ENCODE data around the gene GARIN5A.

Gene GARIN5A

DNA sequence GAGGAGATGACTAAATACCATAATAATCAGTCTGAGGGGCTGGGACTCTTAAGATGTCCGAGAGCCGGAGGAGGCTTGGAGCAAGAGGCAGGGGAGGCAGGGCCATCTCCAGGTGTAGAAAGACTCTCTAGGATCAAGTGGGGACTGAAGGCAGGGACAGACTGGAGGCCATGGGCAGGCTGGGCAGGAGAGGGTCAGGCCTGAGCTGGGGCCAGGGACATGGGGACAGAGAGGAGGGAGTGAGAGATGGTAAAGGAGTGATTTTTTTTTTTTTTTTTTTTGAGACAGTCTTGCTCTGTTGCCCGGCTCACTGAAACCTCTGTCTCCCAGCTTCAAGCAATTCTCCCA, 32.2 kb upstream of the GARIN5A start:
- no peak overlapping the region for H3K9ac ChIP-seq (ENCODE audit: low read depth in 1 of 2, low read length in 2 of 2)
- H3K9me3 ChIP-seq (ENCODE audit: control insufficient read depth in 1 of 2, low read length in 2 of 2), result no peaks in the 10 kb centered on the region
- H3K27me3 ChIP-seq (ENCODE audit: control insufficient read depth in 1 of 2, insufficient read depth in 2 of 2, low read length in 2 of 2), result peaks cover 0 to 6% of the 10 kb centered on the region in 2 donors
- no peak overlapping the region for H3K4me3 ChIP-seq (ENCODE audit: low read depth in 1 of 2, low read length in 2 of 2)
- H3K36me3 ChIP-seq (ENCODE audit: control insufficient read depth in 1 of 2, insufficient read depth in 2 of 2, low read length in 2 of 2), result no peaks in the 10 kb centered on the region
- H3K4me1 ChIP-seq (ENCODE audit: control insufficient read depth in 1 of 2, insufficient read depth in 2 of 2, low read length in 2 of 2), result peaks cover 8 to 11% of the 10 kb centered on the region in 2 donors
- H3K27ac ChIP-seq (ENCODE audit: low read depth, low read length), result no peak overlapping the region

DNA sequence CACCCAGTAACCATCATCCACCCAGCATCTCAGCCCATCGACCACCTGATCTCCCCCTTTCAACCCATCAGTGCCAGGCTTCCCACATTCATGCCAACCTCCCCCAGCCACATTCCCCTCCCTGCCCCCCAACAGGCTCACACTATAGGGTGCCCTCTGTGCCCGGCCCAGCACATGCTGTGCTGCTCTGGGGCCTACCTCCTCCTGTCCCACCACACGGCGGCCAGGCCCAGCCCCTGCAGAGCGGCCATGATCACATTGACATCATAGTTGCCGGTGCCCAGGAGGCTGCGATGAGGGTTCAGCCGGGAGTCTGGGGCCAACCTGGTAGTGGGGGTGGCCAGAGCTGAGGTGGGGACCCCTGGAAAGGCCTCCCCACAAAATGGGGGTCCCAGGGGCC, 30.7 kb upstream of the GARIN5A start:
- H3K27ac ChIP-seq (ENCODE audit: low read depth, low read length), result no peak overlapping the region
- no peaks in the 10 kb centered on the region for H3K9me3 ChIP-seq (ENCODE audit: control insufficient read depth in 1 of 2, low read length in 2 of 2)
- H3K27me3 ChIP-seq (ENCODE audit: control insufficient read depth in 1 of 2, insufficient read depth in 2 of 2, low read length in 2 of 2), result no peaks in the 10 kb centered on the region
- H3K36me3 ChIP-seq (ENCODE audit: control insufficient read depth in 1 of 2, insufficient read depth in 2 of 2, low read length in 2 of 2), result no peaks in the 10 kb centered on the region
- no peak overlapping the region for H3K9ac ChIP-seq (ENCODE audit: low read depth in 1 of 2, low read length in 2 of 2)
- no peak overlapping the region for H3K4me3 ChIP-seq (ENCODE audit: low read depth in 1 of 2, low read length in 2 of 2)
- peaks cover 8 to 11% of the 10 kb centered on the region in 2 donors for H3K4me1 ChIP-seq (ENCODE audit: control insufficient read depth in 1 of 2, insufficient read depth in 2 of 2, low read length in 2 of 2)

DNA sequence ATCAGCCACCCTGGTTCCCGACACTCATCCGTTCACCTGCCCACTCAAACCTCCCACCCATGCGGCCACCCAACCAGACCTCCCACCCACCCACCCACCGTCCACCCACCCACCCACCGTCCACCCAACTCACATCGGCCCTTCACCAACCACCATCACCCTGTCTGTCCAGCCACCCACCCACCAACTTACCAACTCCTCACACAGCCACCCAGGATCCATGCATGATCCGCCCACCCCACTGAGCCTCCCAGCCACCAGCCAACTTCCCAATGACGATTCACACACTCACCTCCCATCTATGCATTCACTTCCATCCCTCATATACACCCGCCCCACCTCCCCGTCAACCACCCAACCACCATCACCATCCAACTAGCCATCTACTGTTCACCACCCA, 30.1 kb upstream of the GARIN5A start:
- Histone ChIP-seq H3K9ac (ENCODE audit: low read depth in 1 of 2, low read length in 2 of 2) (no peak overlapping the region), H3K36me3 (ENCODE audit: control insufficient read depth in 1 of 2, insufficient read depth in 2 of 2, low read length in 2 of 2) (no peaks in the 10 kb centered on the region), H3K4me1 (ENCODE audit: control insufficient read depth in 1 of 2, insufficient read depth in 2 of 2, low read length in 2 of 2) (peaks cover 8 to 11% of the 10 kb centered on the region in 2 donors), H3K27me3 (ENCODE audit: control insufficient read depth in 1 of 2, insufficient read depth in 2 of 2, low read length in 2 of 2) (no peaks in the 10 kb centered on the region), H3K27ac (ENCODE audit: low read depth, low read length) (no peak overlapping the region), H3K4me3 (ENCODE audit: low read depth in 1 of 2, low read length in 2 of 2) (no peak overlapping the region), H3K9me3 (ENCODE audit: control insufficient read depth in 1 of 2, low read length in 2 of 2) (no peaks in the 10 kb centered on the region)

DNA sequence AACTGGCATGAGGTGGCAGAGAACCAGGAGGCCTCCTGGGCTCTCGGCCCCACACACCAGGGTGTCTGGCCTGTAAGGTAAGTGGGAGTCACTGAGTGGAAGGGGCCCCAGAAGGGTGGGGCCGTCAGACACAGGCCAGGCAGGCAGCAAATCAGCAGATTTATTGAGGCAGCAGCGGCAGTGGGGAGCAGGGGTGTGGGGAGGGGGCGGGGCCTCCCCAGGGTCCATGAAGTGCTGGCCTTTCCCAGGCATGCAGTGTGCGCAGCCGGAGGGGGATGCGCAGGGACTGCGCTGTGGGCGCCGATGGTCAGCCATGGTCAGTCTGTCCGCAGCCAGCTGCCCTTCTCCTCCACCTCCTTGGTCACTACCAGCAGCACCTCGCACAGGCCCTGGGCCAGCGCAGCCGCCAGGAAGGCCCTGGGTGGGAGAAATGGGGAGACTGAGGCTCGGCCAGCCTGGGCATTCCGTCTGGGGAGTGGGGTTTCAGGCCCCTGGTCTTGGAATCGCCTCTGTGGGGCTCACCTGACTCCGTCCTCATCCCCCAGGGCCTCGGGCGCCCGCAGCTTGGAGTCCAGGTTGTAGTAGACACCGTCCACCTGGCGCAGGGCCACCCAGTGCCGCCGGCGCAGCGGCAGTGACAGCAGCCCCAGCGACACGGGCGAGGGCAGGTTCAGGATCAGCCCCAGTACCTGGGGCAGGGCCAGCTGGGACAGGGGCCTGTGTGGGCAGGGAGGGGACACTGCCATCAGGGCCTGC, 29.4 kb upstream of the GARIN5A start:
- no peak overlapping the region for H3K4me3 ChIP-seq (ENCODE audit: low read depth in 1 of 2, low read length in 2 of 2)
- H3K9me3 ChIP-seq (ENCODE audit: control insufficient read depth in 1 of 2, low read length in 2 of 2), result no peaks in the 10 kb centered on the region
- H3K27ac ChIP-seq (ENCODE audit: low read depth, low read length), result no peak overlapping the region
- peaks cover 7 to 8% of the 10 kb centered on the region in 2 donors for H3K4me1 ChIP-seq (ENCODE audit: control insufficient read depth in 1 of 2, insufficient read depth in 2 of 2, low read length in 2 of 2)
- no peaks in the 10 kb centered on the region for H3K27me3 ChIP-seq (ENCODE audit: control insufficient read depth in 1 of 2, insufficient read depth in 2 of 2, low read length in 2 of 2)
- H3K36me3 ChIP-seq (ENCODE audit: control insufficient read depth in 1 of 2, insufficient read depth in 2 of 2, low read length in 2 of 2), result no peaks in the 10 kb centered on the region
- no peak overlapping the region for H3K9ac ChIP-seq (ENCODE audit: low read depth in 1 of 2, low read length in 2 of 2)

DNA sequence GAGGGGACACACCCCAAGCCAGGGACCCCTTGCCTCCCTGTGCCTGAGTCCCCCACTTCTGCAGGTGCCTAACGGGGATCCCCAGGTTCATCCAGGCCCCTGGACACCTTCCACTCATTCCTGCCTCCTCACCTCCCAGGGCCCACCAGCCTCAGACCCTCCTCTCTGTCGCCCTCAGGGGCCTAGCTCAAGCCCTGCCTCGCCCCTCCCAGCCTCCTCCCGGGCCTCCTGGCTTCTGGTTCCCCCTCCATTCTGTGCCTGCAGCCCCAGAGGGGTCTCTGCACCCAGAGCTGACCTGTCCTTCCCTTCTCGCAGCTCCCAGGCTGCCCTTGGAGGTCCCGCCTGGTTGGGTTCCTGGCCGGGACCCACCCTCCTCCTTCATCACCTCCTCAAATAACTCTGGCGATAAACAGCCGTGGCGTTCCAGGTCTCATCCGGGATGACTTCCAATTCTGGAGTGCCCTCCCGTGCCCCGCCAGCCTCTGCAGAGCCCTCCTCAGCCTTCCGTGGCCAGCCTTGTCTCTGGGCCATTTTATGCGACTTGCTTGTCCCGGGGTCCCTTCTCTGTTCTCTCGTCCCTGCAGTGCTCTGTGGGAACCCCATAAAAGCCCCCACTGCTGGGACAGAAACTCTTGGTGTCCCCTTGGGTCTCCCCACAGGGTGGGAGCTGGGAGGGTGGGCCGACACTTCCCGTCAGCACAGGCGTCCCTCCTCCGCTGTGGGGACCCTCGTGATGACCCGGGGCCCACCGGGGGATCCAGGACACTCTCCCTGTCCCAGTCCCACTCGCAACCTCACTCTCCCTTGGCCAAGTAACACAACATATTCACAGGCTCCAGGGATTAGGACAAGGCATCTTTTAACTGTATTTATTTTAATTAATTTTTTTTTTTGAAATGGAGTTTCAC, 25.2 kb upstream of the GARIN5A start:
- Histone ChIP-seq H3K9ac (ENCODE audit: low read depth in 1 of 2, low read length in 2 of 2) (no peak overlapping the region), H3K27ac (ENCODE audit: low read depth, low read length) (no peak overlapping the region)

DNA sequence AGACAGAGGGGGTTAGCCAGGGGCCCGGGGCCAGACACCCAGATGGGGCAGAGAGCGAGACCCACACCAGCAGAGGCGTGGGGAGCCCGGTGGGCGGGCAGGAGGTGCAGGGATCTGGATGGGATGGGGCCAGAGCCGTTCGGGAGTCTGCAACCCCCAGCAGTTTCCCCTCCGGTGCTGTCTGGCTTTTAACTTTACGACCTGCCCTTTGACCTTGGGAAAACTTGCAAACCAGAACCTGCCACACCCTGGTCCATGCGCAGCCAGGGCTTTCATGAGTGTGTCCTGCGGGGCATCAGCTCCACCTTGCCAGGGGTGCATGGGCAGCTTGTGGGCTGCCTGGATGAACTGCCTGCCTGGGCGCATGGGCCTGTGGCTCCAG, 24.5 kb upstream of the GARIN5A start:
- no peak overlapping the region for H3K27ac ChIP-seq (ENCODE audit: low read depth, low read length)
- H3K9ac ChIP-seq (ENCODE audit: low read depth in 1 of 2, low read length in 2 of 2), result no peak overlapping the region
- H3K4me3 ChIP-seq (ENCODE audit: low read depth in 1 of 2, low read length in 2 of 2), result no peak overlapping the region
- no peaks in the 10 kb centered on the region for H3K4me1 ChIP-seq (ENCODE audit: control insufficient read depth in 1 of 2, insufficient read depth in 2 of 2, low read length in 2 of 2)
- H3K27me3 ChIP-seq (ENCODE audit: control insufficient read depth in 1 of 2, insufficient read depth in 2 of 2, low read length in 2 of 2), result no peaks in the 10 kb centered on the region
- H3K36me3 ChIP-seq (ENCODE audit: control insufficient read depth in 1 of 2, insufficient read depth in 2 of 2, low read length in 2 of 2), result no peaks in the 10 kb centered on the region
- no peaks in the 10 kb centered on the region for H3K9me3 ChIP-seq (ENCODE audit: control insufficient read depth in 1 of 2, low read length in 2 of 2)

More for the DNA sequence above, 25.2 kb upstream of the GARIN5A start:
- H3K4me1 ChIP-seq (ENCODE audit: control insufficient read depth in 1 of 2, insufficient read depth in 2 of 2, low read length in 2 of 2), result no peaks in the 10 kb centered on the region
- no peaks in the 10 kb centered on the region for H3K36me3 ChIP-seq (ENCODE audit: control insufficient read depth in 1 of 2, insufficient read depth in 2 of 2, low read length in 2 of 2)
- H3K4me3 ChIP-seq (ENCODE audit: low read depth in 1 of 2, low read length in 2 of 2), result no peak overlapping the region
- no peaks in the 10 kb centered on the region for H3K27me3 ChIP-seq (ENCODE audit: control insufficient read depth in 1 of 2, insufficient read depth in 2 of 2, low read length in 2 of 2)
- no peaks in the 10 kb centered on the region for H3K9me3 ChIP-seq (ENCODE audit: control insufficient read depth in 1 of 2, low read length in 2 of 2)

DNA sequence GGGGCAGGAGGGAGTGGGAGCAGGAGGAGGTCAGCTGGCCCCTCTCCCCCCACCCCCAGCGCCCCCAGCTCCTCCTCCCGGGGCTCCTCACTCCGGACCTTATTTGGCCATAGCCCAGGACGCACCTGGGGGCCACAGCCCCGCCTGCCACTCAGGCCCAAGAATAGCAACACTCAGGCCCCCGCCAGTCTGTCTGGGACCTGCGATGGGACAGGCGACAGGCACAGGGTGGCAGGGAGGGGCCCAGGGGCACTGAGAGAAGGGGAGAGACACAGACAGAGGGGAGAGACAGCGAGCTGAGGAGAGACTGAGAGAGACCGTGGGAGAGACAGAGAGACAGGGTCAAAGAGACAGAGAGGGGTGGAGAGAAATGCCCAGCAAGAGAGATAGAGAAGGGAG, 24.1 kb upstream of the GARIN5A start:
- Histone ChIP-seq H3K27ac (ENCODE audit: low read depth, low read length) (no peak overlapping the region), H3K9ac (ENCODE audit: low read depth in 1 of 2, low read length in 2 of 2) (no peak overlapping the region), H3K9me3 (ENCODE audit: control insufficient read depth in 1 of 2, low read length in 2 of 2) (no peaks in the 10 kb centered on the region), H3K4me1 (ENCODE audit: control insufficient read depth in 1 of 2, insufficient read depth in 2 of 2, low read length in 2 of 2) (no peaks in the 10 kb centered on the region), H3K27me3 (ENCODE audit: control insufficient read depth in 1 of 2, insufficient read depth in 2 of 2, low read length in 2 of 2) (no peaks in the 10 kb centered on the region), H3K36me3 (ENCODE audit: control insufficient read depth in 1 of 2, insufficient read depth in 2 of 2, low read length in 2 of 2) (no peaks in the 10 kb centered on the region), H3K4me3 (ENCODE audit: low read depth in 1 of 2, low read length in 2 of 2) (no peak overlapping the region)

DNA sequence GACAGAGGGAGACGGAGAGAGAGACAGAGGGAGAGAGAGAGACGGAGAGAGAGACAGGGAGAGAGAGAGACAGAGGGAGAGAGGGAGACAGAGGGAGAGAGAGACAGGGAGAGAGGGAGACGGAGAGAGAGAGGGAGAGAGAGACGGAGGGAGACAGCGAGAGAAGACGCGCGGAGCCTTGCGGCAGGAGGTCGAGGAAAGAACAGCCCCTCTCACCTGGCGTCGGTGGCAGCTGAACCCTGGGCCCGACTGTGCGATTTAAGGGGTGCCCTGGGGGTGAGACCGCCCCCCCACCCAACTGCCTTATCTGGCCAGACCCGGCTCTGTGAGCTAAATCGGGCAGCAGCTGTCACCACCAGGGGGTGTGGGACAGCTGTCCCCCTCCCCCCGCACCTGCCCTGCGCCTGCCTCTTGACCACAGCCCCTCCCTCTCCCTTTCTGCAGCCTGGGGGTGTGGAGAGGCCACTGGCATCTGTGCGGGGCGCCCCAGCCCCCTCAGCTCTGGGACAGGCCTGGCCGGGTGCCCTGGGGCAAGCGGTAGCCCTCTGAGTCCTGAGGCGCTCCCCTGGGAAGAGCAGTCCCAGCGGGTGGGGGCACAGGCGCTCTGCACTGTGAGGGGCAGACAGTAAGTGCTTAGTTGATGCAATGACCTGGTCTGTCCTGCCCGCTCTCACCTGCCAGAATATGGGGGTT, 23.6 kb upstream of the GARIN5A start:
- Histone ChIP-seq H3K4me1 (ENCODE audit: control insufficient read depth in 1 of 2, insufficient read depth in 2 of 2, low read length in 2 of 2) (no peaks in the 10 kb centered on the region), H3K27me3 (ENCODE audit: control insufficient read depth in 1 of 2, insufficient read depth in 2 of 2, low read length in 2 of 2) (no peaks in the 10 kb centered on the region), H3K27ac (ENCODE audit: low read depth, low read length) (no peak overlapping the region), H3K36me3 (ENCODE audit: control insufficient read depth in 1 of 2, insufficient read depth in 2 of 2, low read length in 2 of 2) (no peaks in the 10 kb centered on the region), H3K9ac (ENCODE audit: low read depth in 1 of 2, low read length in 2 of 2) (no peak overlapping the region), H3K9me3 (ENCODE audit: control insufficient read depth in 1 of 2, low read length in 2 of 2) (no peaks in the 10 kb centered on the region), H3K4me3 (ENCODE audit: low read depth in 1 of 2, low read length in 2 of 2) (no peak overlapping the region)

DNA sequence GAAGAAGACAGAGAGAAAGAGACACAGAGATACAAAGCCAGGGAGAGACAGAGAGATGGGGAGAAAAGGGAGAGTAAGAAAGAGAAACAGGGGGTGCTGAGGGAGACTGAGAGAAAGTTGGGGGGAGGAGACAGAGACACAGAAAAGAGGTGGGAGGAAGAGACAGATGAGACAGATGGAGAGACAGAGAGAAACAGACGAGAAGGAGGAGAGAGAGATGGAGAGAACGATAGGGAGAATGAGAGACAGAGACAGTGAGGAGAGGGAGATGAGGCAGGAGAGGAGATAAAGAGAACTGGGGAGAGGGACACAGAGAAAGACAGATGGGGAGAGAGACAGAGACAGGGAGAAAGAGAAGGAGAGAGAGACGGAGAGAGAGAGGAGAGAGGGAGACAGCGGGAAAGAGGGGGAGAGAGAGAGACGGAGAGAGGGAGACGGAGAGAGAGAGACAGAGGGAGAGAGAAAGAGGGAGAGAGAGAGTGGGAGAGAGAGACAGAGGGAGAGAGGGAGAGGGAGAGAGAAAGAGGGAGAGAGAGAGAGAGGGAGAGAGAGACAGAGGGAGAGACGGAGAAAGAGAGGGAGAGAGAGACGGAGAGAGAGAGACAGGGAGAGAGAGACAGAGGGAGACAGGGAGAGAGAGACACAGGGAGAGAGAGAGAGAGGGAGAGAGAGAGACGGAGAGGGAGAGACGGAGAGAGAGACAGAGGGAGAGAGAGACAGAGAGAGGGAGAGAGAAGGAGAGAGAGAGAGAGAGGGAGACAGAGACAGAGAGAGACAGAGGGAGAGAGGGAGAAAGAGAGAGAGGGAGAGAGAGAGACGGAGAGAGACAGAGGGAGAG, 21.8 kb upstream of the GARIN5A start:
- Histone ChIP-seq H3K9ac (ENCODE audit: low read depth in 1 of 2, low read length in 2 of 2) (no peak overlapping the region), H3K27ac (ENCODE audit: low read depth, low read length) (no peak overlapping the region), H3K36me3 (ENCODE audit: control insufficient read depth in 1 of 2, insufficient read depth in 2 of 2, low read length in 2 of 2) (no peaks in the 10 kb centered on the region), H3K4me1 (ENCODE audit: control insufficient read depth in 1 of 2, insufficient read depth in 2 of 2, low read length in 2 of 2) (no peaks in the 10 kb centered on the region), H3K4me3 (ENCODE audit: low read depth in 1 of 2, low read length in 2 of 2) (no peak overlapping the region), H3K27me3 (ENCODE audit: control insufficient read depth in 1 of 2, insufficient read depth in 2 of 2, low read length in 2 of 2) (no peaks in the 10 kb centered on the region), H3K9me3 (ENCODE audit: control insufficient read depth in 1 of 2, low read length in 2 of 2) (no peaks in the 10 kb centered on the region)
